DMS79 treated with DMSO at 0.1 percent for 48 hours (cell line): ENCODE data around the gene WDR18.

ENCODE experiments used
- DNase-seq: peaks from one replicate; lab custom pipeline; 2025; lab: John Stamatoyannopoulos, UW

The WDR18 gene, protein sequence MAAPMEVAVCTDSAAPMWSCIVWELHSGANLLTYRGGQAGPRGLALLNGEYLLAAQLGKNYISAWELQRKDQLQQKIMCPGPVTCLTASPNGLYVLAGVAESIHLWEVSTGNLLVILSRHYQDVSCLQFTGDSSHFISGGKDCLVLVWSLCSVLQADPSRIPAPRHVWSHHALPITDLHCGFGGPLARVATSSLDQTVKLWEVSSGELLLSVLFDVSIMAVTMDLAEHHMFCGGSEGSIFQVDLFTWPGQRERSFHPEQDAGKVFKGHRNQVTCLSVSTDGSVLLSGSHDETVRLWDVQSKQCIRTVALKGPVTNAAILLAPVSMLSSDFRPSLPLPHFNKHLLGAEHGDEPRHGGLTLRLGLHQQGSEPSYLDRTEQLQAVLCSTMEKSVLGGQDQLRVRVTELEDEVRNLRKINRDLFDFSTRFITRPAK

DNA sequence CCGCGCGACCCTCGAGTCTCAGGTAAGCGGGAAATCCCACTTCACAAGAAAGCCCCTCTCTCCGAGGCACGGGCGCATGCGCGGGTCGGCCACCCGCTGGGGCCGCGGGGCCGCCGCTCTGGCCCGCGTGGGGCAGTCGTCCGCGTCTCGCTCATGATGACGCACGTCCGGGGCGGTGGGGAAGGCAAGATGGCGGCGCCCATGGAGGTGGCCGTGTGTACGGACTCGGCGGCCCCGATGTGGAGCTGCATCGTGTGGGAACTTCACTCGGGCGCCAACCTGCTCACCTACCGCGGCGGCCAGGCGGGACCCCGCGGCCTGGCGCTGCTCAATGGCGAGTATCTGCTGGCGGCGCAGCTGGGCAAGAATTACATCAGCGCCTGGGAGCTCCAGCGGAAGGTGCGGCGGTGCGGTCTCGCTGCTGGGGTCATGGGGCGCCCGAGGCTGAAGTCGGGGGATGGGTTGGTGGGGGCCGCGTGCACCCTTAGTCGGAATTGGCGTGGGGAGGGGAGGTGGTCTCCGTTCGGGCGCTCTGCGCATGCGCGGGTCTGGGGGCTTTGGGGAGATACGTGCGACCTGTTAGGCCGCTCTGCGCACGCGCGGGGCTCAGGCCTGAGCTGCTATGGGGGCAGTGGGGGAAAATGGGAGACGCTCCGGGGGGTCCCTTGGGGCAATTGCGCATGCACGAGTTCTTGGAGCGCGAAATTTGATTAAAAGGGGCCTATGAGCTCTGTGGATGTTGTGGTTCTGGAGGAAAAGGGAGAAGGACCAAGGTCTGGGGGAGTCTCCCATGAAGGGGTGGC lies at the start of gene WDR18:
Gene WDR18 (plus strand): TSS at position 181 of the 803 bp plus-strand sequence. CDS start 9 bp downstream, at position 190.
- peak; percentile 80 for DNase-seq

DNA sequence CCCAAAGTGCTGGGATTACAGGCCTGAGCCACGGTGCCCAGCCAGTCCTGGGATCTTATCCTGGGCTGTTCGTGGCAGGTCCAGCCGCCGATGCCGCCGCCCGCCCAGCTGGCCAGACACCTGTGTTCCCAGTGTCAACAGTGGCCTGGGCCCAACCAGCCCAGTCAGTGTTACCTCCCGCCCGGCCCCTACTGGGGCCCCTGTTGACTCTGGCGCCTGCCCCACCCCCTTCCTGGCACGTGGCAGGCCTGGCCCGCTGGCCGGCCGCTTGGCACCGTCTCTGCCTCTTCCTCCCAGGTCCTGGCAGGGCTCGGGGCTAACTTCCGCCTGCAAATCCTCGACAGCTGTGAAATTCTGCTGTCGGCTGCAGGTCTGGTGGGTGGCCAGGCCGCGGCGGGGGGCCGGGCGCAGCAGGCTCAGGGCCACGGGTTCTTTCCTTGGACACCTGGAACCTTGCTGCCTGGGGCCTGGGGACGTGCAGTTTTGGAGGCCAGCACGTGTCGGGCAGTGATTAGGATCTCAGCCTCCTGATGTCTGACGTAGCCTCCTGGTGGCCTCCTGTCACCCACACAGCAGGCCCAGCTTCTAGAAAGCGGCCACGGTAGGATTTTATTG lies 49.2 kb upstream of the WDR18 start:
- no peak for DNase-seq

DNA sequence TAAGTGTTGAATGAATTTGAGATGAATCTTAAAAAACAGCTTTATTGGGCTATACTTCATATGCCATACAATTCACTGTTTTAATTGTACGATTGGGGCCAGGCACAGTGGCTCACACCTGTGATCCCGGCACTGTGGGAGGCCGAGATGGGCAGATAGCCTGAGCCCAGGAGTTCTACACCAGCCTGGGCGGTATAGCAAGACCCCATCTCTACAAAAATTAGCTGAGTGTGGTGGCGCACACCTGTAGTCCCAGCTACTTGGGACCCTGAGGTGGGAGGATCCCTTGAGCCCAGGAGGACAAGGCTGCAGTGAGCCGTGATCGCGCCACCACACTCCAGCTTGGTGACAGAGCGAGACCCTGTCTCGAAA lies 48.0 kb upstream of the WDR18 start:
- DNase-seq: no peak

DNA sequence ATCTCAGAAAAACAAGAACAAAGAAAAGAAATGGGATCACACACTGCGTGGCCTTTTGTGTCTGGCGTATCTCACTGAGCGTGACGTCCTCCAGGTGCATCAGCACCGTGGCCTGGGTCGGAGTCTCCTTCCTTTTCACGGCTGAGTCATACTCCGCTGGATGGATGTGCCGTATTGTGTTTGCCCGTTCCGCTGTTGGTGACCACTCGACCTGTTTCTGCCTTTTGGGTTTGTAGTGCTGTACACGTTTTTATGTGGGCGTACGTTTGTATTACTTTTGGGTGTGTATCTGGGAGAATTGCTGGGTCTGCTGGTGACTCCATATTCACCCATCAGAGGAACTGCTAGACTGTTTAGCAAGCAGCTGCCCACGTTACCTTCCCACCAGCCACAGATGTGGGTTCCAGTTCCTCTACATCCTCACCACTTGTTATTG lies 46.9 kb upstream of the WDR18 start:
- no peak for DNase-seq

DNA sequence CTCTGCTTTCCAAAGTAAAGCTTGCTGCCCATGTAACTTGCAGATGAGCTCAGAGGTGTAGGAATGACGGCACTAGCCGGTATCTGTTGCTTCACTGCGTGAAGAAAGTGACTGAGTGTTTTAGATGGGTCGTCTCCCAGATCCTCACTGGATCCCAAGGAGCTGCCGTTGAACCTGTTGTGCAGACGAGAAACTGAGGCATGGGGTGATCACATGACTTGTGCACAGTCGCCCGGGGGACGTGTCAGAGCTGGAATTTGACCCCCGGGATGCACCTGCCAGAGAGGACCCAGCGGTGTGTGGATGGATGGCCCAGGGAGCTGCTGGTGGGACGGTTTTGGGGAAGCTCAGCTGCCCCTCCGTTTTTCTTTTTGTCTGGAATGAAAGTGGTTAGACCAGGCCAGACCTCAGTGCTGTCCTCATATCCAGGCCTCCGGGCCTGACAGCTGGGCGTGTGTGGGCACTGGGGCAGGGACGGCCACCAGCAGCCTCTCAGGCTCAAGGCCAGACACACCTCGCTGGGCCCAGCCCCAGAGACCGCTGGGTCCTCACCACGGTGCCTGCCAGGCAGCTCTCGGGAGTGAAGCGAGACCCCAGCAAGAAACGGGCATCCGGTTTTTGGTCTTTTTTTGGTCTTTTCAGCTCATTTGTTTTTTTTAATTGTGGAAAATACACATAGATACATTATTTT lies 45.8 kb upstream of the WDR18 start:
- no peak for DNase-seq

DNA sequence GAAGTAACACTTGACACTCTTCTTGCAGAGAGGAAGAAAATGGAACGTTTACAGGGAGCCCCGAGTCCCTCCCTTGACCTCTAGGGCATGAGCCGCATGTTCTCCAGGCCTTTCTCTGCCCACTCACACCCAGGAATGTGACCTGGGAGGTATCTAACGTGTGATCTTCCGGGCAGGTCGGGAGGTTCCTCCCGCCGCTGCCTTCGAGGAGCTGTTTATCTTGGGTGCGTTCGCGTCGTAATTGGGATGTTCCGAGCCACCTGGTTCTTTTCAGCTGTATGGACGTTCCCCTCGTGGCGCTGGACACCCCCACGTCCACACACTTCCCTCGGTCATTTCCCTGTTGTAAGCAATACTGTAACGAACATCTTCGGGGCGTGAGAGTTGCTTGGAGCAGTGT lies 44.7 kb upstream of the WDR18 start:
- DNase-seq: no peak

DNA sequence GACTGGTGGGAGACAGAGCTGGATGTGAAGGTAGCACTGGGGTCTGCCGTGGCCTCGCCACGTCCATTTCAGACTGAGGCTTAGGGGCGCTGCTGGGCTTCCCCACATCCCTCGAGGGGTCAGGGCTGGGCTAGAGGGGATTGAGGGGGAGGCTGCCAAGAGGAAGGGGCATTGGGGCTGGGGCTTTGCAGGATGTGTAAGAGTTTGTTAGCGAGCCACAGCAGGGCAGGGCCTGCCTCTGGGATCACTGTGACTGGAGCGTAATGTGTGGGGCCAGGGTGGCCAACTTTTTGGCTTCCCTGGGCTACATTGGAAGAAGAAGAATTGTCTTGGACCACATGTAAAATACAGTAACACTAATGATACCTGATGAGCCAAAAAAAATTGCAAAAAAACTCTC lies 44.2 kb upstream of the WDR18 start:
- DNase-seq: no peak

DNA sequence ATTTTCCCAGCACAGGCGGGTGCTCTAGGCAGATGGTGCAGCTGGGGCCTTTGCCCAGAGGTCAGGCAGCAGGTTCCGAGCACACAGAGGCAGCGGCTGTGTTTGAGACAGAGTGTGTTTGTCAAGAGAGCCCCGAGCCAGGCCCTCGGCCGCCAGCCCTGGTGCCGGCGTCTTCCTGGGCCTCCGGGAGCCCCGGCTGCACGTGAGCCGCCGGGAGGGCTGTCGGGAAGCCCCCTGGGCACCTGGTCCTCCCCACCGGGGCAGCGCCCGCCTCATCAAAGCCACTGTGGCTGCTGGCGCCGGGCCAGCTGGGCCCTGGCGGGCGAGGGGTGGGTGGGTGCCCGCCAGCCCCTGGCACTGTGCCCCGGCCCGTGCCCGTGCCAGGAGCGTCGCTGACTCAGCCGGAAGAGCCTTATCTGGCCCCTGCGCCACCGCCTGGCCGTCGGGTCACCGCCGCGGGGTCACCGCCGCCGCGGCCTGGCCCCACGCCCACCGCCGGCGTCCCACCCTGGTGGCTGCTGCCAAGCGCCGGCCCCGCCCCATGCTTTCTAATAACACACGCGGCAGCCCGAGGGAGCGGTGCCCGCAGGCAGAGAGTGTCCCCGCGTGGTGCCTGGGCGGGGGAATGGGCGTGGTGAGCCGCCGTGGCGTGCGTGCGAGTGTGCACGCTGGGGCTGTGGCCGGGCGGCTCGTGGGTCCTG lies 43.4 kb upstream of the WDR18 start:
- peak; percentile 77 for DNase-seq

DNA sequence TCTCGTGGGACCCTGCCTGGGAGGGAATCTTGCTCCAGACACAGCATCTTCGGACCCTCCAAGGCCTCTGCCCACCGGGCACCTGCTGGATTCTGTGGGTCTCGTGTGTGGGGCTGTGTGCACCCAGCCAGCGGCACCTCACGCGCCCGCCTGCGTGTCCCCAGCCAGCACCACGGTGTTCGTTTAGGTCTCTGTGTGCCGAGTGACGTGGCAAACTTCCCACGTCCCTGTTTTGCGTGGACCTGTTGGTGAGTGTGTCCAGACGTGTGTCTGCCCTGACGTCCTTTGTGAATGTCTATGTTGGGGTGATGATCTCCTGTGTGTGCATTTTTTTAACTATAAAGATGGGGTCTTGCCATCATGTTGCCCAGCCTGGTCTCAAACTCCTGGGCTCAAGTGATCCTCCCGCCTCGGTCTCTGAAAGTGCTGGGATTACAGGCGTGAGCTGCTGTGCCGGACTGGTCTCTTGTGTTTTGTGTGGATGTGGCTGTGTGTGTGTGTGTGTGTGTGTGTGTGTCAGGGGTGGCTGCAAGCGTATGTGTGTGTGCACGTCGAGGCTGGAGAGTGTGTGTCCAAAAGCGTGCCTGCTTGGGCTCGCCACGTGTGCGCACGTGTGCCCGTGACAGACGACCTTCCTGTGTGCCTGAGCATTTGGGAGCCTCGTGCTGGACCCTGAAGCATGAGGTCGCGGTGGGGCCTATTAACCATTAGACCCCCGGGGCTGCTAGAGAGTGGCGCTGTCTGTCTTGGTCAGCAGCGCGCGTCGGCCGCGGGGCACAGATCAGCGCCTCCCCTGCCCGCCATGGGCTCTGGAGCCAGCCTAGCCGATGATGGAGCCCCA lies 42.6 kb upstream of the WDR18 start:
- no peak for DNase-seq

DNA sequence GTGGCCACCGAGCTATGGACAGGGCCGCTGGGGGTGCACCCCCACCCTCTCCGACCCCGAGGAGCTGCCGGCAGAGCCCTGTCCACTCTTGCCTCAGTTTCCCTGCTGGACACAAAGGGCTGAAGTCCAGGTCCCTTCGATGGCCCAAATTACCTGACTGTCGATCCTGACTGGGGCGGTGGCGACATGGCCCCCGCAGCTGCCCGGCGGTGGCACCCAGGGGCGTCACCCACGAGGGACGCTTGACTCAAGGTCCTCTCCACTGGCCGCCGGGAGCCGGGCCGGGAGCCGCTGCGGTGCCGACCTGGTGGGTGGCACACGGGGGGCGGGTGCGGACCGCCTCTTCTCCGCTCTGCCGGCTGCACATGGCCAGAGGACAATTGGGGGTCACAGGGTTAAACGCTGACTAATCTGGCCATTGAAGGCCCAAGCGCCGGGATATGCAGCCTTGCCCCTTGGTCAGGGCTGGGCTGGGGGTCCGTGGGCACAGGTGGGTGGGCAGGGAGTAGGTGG lies 42.0 kb upstream of the WDR18 start:
- no peak for DNase-seq

DNA sequence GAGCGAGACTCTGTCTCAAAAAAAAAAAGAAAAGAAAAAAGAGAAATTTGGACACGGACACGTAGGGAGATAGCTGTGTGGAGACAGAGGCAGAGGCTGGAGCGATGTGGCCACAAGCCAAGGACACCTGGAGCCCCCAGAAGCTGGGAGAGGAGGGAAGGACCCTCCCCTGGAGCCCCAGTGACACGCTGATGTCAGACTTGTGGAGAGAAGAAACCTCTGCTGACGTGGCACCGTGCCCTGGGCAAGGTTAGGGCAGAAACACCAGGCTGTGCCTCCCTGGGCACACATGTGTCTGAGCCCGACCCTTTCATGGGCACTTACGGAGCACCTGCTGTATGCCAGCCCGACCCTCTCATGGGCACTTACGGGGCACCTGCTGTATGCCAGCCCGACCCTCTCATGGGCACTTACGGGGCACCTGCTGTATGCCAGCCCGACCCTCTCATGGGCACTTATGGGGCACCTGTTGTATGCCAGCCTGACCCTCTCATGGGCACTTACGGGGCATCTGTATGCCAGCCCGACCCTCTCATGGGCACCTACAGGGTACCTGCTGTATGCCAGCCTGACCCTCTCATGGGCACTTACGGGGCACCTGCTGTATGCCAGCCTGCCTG lies 40.5 kb upstream of the WDR18 start:
- no peak for DNase-seq

DNA sequence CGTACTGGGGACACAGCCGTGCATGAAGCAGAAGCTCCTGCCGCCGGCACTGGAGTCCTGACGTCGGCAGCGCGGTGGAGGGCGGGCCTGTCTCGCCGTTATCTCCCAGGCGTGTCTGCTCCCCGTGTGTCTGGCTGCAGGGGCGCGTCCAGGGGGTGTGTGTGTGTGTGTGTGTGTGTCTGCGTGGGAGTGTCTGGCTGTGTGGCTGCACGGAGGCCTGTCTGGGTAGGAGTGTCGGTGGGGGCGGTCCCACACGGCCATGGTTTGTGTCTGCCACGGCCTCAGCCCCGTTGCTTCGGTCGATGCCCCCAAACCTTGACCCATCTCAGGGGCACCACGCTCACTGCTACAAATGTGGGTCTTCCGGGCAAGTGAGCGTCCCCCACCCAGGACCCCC lies 40.0 kb upstream of the WDR18 start:
- no peak for DNase-seq

DNA sequence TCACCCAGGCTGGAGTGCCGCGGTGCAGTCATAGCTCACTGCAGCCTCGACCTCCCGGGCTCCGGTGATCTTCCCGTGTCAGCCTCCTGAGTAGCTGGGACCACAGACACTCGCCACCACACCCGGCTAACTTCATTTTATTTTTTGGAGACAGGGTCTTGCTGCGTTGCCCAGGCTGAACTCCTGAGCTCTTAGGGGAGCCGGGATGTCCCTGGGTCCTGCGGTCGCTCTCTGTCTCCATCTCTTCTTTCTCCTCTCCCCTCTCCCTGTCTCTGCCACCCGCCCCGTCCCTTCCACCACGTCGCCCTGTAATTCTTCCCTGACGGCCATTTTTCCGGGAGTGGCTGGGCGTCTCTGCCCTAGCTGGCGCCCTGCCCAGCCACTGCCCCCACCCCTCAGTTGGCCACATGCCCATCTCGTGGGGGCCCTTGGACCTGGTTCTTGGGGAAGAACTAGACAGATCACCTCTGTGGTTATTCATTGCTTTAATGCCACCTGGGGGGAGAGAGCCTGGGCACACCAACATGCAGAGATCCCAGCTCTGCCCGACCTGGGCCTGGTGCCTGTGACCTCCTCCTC lies 39.4 kb upstream of the WDR18 start:
- DNase-seq: peak; percentile 68

DNA sequence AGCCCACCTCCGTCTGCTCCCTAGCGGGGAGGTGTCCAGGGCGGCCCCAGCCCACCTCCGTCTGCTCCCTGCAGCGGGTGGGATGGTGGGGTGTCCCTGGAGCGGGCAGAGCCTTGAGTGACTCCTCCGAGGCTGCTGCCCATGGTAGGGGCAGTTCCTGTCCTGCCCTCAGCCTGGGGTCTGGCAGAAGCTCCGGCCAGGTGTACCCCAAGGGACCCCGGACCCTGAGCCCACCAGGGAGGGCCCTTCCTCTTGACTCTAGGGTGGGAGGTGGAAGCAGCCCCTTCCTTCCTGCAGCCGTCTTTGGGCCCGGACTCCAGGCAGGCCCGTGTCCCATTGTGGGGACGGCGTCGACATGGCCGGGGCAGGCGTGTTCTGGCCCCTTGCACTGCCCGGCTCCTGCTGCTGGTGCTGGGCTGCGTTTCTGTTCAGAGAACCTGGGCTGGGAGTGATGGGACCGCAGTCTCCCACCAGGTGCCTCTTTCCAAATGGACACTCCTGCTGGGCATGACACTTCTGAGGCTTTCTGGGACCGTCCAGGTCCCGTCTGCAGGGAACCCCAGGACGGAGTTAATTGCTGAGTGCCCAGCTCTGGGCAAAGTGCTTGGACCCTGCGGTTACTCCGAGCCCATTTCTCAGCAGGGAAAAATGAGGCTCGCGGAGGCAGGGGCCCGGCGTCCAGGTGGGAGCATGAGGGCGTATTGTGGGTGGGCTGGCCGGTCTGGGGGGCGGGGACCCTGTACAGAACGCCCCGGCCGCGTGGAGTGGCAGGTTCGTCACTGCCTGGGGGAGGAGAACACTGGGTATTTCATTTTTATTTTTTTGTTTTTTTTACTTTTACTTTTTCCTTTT lies 38.5 kb upstream of the WDR18 start:
- no peak for DNase-seq

DNA sequence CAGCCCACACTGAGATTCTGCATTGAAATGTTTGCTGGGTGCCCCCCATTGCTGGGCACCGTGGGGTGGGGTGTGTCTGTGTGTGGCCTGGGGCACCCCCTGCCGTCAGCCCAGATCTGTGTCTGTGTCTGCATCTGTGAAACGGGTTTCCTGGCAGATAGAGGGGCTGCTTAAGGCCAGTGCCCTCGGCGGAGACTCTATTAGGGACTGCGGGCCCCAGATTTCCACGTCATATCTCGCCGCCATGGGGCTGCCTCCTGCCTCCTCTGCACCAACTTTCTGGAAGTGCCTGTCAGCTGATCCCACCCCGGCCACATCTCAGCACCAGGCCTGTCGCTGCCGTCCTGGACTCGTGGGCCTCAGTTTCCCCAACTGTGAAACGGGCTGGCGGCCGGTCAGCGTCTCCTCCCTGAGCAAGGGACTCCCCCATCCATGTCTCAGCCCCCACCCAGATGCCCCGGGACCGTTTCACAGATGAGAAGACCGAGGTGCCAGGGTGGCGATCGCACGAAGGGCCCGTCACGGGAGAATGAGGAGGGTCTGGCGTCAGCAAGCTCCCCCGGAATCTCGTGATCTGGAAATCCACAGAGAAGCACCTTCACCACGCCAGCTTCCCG lies 36.9 kb upstream of the WDR18 start:
- DNase-seq: no peak

DNA sequence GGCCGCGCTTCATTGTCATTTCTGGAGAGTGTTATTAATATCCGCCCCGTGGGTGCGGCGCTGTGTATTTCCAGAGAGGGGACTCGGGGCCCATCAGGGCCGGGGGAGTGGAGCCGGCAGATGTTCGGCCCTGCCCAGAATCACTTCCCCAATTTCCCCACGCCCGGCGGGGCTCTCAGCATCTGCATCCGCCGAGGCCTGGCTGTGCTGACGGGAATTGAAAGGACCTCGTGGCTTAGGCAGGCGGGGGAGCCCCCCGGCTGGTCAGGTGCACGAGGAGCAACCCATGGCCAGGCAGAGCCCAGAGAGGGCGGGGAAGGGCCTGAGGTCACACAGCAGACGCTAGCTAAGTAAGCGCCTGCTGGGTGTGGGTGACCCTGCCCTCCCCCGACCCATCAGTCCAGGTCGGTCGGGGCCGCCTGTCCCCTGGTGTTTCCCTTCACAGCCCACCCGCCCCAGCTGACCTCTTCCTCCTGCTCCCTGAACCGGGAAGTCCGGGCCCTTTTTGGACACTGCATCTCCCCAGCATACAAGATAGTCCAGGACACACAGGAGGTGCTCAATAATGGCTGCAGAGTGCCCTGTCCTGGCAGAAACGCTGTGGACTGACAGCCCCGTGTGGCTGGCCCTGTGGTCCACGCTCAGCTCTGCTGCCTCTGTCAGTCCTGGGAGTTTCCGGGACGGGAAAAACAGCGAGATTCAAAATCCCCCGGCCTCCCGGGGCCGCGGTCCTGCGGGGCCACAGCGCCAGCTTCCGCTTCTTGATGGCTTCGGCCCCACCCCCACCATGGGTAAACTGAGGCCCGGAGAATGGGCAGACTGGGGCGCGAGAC lies 36.2 kb upstream of the WDR18 start:
- no peak for DNase-seq

DNA sequence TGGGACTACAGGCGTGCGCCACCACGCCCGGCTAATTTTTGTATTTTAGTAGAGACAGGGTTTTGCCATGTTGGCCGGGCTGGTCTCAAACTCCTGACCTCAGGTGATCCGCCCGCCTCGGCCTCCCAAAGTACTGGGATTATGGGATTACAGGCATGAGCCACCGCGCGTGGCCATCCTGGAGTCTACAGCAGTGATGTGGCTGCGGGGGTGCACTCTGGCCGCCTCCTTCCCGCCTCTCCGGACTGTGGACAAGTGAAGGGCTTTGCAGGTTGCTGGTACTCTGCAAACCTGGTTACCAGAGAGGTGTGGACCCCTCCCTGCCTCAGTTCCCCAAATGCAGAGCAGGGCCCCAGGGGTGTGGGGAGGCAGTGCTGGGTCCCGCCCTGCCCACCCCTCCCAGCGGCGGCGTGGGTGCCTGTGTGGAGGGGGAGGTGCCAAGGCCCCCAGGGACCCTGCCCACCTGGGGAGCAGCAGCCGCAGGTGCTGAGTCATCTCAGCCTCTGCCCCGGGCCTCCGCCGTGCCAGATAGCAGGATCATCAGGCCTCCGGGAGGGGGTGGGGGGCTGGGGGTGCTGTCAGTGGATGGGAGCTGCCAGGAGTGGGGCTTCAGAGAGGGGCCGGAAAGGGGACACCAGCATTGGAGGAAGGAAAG lies 35.2 kb upstream of the WDR18 start:
- no peak for DNase-seq
